Nephron progenitor cell (in vitro differentiated cells): ENCODE data around the gene MEGF9.
"Not testable (repeated sequence)": the region's sequence is repeated elsewhere in the genome, so short reads cannot be mapped to it uniquely, and the experiment has no call there.

Experiments
- DNase-seq: peaks from one replicate; pipeline ENCODE4 v3.0.0; 2021
- H3K27ac Mint-ChIP-seq: 2 replicates; pipeline ENCODE4 v1.8.0; 2021; ENCODE audit warnings: mild to moderate bottlenecking, moderate library complexity, mixed read lengths
- H3K27me3 Mint-ChIP-seq: 2 replicates; pipeline ENCODE4 v1.8.0; 2021; ENCODE audit warnings: mild to moderate bottlenecking, low read depth, mixed read lengths; ENCODE audit not compliant: poor library complexity
- H3K36me3 Mint-ChIP-seq: 2 replicates; pipeline ENCODE4 v1.8.0; 2021; ENCODE audit warnings: low read depth, mixed read lengths
- H3K4me1 Mint-ChIP-seq: 2 replicates; pipeline ENCODE4 v1.8.0; 2021; ENCODE audit warnings: mixed read lengths
- H3K4me3 Mint-ChIP-seq: 2 replicates; pipeline ENCODE4 v1.8.0; 2021; ENCODE audit warnings: mild to moderate bottlenecking, moderate library complexity, mixed read lengths
- H3K9me3 Mint-ChIP-seq: 2 replicates; pipeline ENCODE4 v1.8.0; 2021; ENCODE audit warnings: mild to moderate bottlenecking, moderate library complexity, mixed read lengths
- TF ChIP-seq, protein P1 (sequence below): fragments of 200-600 bp; sonication (generic); IDR thresholded peaks from 2 replicates; pipeline ENCODE4 v1.5.0; 2021; ENCODE audit warnings: antibody characterized with exemption

The MEGF9 gene

GRCh38 chr9:120650352-120650751 lies 63.9 kb downstream of the MEGF9 start:
- DNase-seq: no peak
- H3K4me3 Mint-ChIP-seq: no peak overlapping the region
- H3K36me3 Mint-ChIP-seq: no peaks in the 10 kb centered on the region
- H3K27ac Mint-ChIP-seq: no peak overlapping the region
- TF ChIP-seq, protein P1, sequence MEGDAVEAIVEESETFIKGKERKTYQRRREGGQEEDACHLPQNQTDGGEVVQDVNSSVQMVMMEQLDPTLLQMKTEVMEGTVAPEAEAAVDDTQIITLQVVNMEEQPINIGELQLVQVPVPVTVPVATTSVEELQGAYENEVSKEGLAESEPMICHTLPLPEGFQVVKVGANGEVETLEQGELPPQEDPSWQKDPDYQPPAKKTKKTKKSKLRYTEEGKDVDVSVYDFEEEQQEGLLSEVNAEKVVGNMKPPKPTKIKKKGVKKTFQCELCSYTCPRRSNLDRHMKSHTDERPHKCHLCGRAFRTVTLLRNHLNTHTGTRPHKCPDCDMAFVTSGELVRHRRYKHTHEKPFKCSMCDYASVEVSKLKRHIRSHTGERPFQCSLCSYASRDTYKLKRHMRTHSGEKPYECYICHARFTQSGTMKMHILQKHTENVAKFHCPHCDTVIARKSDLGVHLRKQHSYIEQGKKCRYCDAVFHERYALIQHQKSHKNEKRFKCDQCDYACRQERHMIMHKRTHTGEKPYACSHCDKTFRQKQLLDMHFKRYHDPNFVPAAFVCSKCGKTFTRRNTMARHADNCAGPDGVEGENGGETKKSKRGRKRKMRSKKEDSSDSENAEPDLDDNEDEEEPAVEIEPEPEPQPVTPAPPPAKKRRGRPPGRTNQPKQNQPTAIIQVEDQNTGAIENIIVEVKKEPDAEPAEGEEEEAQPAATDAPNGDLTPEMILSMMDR: no peak
- no peaks in the 10 kb centered on the region for H3K9me3 Mint-ChIP-seq
- H3K27me3 Mint-ChIP-seq: no peaks in the 10 kb centered on the region
- peaks cover 4% of the 10 kb centered on the region for H3K4me1 Mint-ChIP-seq

GRCh38 chr9:120648581-120649197 lies 65.6 kb downstream of the MEGF9 start:
- Mint-ChIP-seq H3K27ac (no peak overlapping the region), H3K4me3 (no peak overlapping the region), H3K27me3 (no peaks in the 10 kb centered on the region), H3K36me3 (no peaks in the 10 kb centered on the region), H3K4me1 (peaks cover under 1% of the 10 kb centered on the region), H3K9me3 (no peaks in the 10 kb centered on the region)
- TF ChIP-seq, protein P1: no peak
- DNase-seq: no peak

GRCh38 chr9:120646948-120647347 lies 67.3 kb downstream of the MEGF9 start:
- Mint-ChIP-seq H3K27me3 (no peaks in the 10 kb centered on the region), H3K36me3 (no peaks in the 10 kb centered on the region), H3K4me3 (no peak overlapping the region), H3K27ac (no peak overlapping the region), H3K4me1 (no peaks in the 10 kb centered on the region), H3K9me3 (no peaks in the 10 kb centered on the region)
- DNase-seq: no peak
- TF ChIP-seq, protein P1: no peak

DNA sequence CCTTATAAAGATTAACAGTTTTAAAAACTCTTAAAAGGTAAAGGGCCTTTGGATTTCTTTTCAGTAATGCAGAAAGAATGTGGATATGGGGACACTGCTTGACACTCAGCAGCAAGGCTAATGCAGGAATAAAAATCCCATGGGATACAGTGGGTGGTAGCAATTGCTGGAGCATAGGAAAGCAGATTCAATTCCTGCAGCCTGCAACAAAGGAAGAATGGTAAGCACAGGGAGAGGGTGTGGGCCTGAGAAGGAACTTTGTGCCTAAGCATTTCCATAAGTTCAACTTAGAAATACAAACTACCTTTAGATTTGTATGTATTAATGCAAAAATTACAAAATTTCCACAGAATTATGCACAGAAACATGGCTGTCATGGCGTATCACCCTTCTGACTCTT lies 68.5 kb downstream of the MEGF9 start:
- H3K36me3 Mint-ChIP-seq: no peaks in the 10 kb centered on the region
- H3K27ac Mint-ChIP-seq: no peak overlapping the region
- TF ChIP-seq, protein P1: no peak
- no peaks in the 10 kb centered on the region for H3K4me1 Mint-ChIP-seq
- no peaks in the 10 kb centered on the region for H3K9me3 Mint-ChIP-seq
- H3K27me3 Mint-ChIP-seq: no peaks in the 10 kb centered on the region
- H3K4me3 Mint-ChIP-seq: no peak overlapping the region
- no peak for DNase-seq

DNA sequence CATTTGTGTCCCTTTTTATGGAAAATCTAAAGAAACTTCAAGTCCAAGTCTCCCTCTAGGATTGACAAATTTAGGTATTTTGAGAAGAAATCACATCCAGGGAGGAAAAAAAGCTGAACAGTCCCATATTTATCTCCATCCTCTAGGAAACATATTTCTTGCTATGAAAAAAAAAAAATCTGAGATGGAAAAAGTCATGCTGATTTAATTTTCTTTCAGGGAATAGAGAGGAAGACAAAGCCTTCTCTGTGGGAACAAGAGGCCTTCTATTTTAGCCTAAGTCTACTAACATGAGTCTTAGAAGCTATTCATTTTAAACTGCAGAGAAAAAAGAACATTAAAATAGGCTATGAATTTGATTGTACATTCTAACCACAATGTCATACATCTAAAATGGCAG lies 71.2 kb downstream of the MEGF9 start:
- no peak overlapping the region for H3K27ac Mint-ChIP-seq
- no peaks in the 10 kb centered on the region for H3K9me3 Mint-ChIP-seq
- no peak for DNase-seq
- no peaks in the 10 kb centered on the region for H3K27me3 Mint-ChIP-seq
- TF ChIP-seq, protein P1: no peak
- no peaks in the 10 kb centered on the region for H3K36me3 Mint-ChIP-seq
- no peaks in the 10 kb centered on the region for H3K4me1 Mint-ChIP-seq
- no peak overlapping the region for H3K4me3 Mint-ChIP-seq

- H3K4me3 Mint-ChIP-seq: no peak overlapping the region
- TF ChIP-seq, protein P1: no peak
Measured at GRCh38 chr9:120642129-120642770, 72.0 kb downstream of the MEGF9 start.

GRCh38 chr9:120640874-120641273 lies 73.4 kb downstream of the MEGF9 start:
- Mint-ChIP-seq H3K9me3 (peaks cover 11% of the 10 kb centered on the region), H3K36me3 (peaks cover 11% of the 10 kb centered on the region)
- DNase-seq, H3K27me3 Mint-ChIP-seq, H3K4me1 Mint-ChIP-seq, H3K4me3 Mint-ChIP-seq, H3K27ac Mint-ChIP-seq: not testable (repeated sequence)

More at GRCh38 chr9:120642129-120642770, 72.0 kb downstream of the MEGF9 start:
- no peak overlapping the region for H3K27ac Mint-ChIP-seq
- no peaks in the 10 kb centered on the region for H3K4me1 Mint-ChIP-seq
- H3K27me3 Mint-ChIP-seq: no peaks in the 10 kb centered on the region
- H3K9me3 Mint-ChIP-seq: no peaks in the 10 kb centered on the region
- peaks cover under 1% of the 10 kb centered on the region for H3K36me3 Mint-ChIP-seq
- DNase-seq: no peak
